ENCODE data around the gene SLC27A1. TPM values are rescaled to one million over a fixed set of nuclear protein-coding genes. Genes with fewer than 3 reads are reported as not detected.
A peak's percentile ranks its signal among the peaks of the same experiment; 100 is the strongest.
"Not testable (repeated sequence)": the region's sequence is repeated elsewhere in the genome, so short reads cannot be mapped to it uniquely, and the experiment has no call there.

Gene SLC27A1
- total RNA-seq, 1 donor from 2014 or later = 15.5 TPM

- TF ChIP-seq CTCF (conservative IDR thresholded peaks at IDR 0.05) = no peak
- no peaks in the 10 kb centered on the region for H3K9me3 Mint-ChIP-seq
- H3K4me1 Mint-ChIP-seq (ENCODE audit: unreplicated experiment) = peaks cover 17% of the 10 kb centered on the region
- H3K27me3 Mint-ChIP-seq = peaks cover 3% of the 10 kb centered on the region
- peak overlapping the region; percentile 93 for H3K27ac Mint-ChIP-seq
- peak overlapping the region; percentile 98 for H3K4me3 Mint-ChIP-seq
- H3K36me3 Mint-ChIP-seq = no peaks in the 10 kb centered on the region
- DNase-seq (ENCODE audit: extremely low spot score, unreplicated experiment) = peak; percentile 93
These were observed 750 bp upstream of the SLC27A1 start for GRCh38 chr19:17469481-17470067.

- H3K4me1 Mint-ChIP-seq (ENCODE audit: unreplicated experiment) = peaks cover 21% of the 10 kb centered on the region
- H3K27ac Mint-ChIP-seq = peak overlapping the region; percentile 56
- no peaks in the 10 kb centered on the region for H3K27me3 Mint-ChIP-seq
- DNase-seq (ENCODE audit: extremely low spot score, unreplicated experiment) = no peak
- TF ChIP-seq CTCF (conservative IDR thresholded peaks at IDR 0.05) = no peak
- H3K9me3 Mint-ChIP-seq = no peaks in the 10 kb centered on the region
- peak overlapping the region; percentile 98 for H3K4me3 Mint-ChIP-seq
- H3K36me3 Mint-ChIP-seq = no peaks in the 10 kb centered on the region
These were observed 1.2 kb downstream of the SLC27A1 start for GRCh38 chr19:17471410-17472125.

GRCh38 chr19:17473041-17473440, 2.7 kb downstream of the SLC27A1 start:
- no peak for DNase-seq (ENCODE audit: extremely low spot score, unreplicated experiment)
- Mint-ChIP-seq H3K4me3 (peak overlapping the region; percentile 22), H3K4me1 (ENCODE audit: unreplicated experiment) (peaks cover 21% of the 10 kb centered on the region), H3K36me3 (no peaks in the 10 kb centered on the region), H3K27ac (no peak overlapping the region), H3K27me3 (no peaks in the 10 kb centered on the region), H3K9me3 (no peaks in the 10 kb centered on the region)
- TF ChIP-seq CTCF (conservative IDR thresholded peaks at IDR 0.05) = no peak

GRCh38 chr19:17475011-17475540, 4.8 kb downstream of the SLC27A1 start:
- H3K27ac Mint-ChIP-seq = not testable (repeated sequence)

GRCh38 chr19:17475541-17476115, 5.3 kb downstream of the SLC27A1 start:
- Mint-ChIP-seq H3K27ac (no peak overlapping the region), H3K4me3 (no peak overlapping the region)
- DNase-seq (ENCODE audit: extremely low spot score, unreplicated experiment) = no peak

More at GRCh38 chr19:17475011-17475540, 4.8 kb downstream of the SLC27A1 start:
- not testable (repeated sequence) for H3K9me3 Mint-ChIP-seq; H3K4me3 Mint-ChIP-seq; DNase-seq (ENCODE audit: extremely low spot score, unreplicated experiment); H3K36me3 Mint-ChIP-seq; H3K27me3 Mint-ChIP-seq
- peaks cover 20% of the 10 kb centered on the region for H3K4me1 Mint-ChIP-seq (ENCODE audit: unreplicated experiment)

More at GRCh38 chr19:17475541-17476115, 5.3 kb downstream of the SLC27A1 start:
- Mint-ChIP-seq H3K27me3 (no peaks in the 10 kb centered on the region), H3K9me3 (no peaks in the 10 kb centered on the region), H3K4me1 (ENCODE audit: unreplicated experiment) (peaks cover 20% of the 10 kb centered on the region), H3K36me3 (no peaks in the 10 kb centered on the region)
- TF ChIP-seq CTCF (conservative IDR thresholded peaks at IDR 0.05) = no peak
